Mesenteric fat pad (tissue), 1 donor: ENCODE measurements around the gene ZFP36L1. TPM values are rescaled to one million over a fixed set of nuclear protein-coding genes. Genes with fewer than 3 reads are reported as not detected.

Experiments used
- DNase-seq: peaks from one replicate; pipeline ENCODE4 v3.0.0-alpha.2; 2020; ENCODE audit warnings: low spot score
- total RNA-seq: library from RNA; stranded (reverse); fragmentation: NEBNext Ultra II Directional; extraction: Animal tissue kit (Norgen Biotek cat#: 25700); gene quantifications from one replicate; pipeline ENCODE4 v1.2.1, GENCODE V29; 2021
- donor health status: DM: yes; HTN: yes; CAD: no.

The ZFP36L1 gene
- total RNA-seq, 1 donor from 2014 or later: 477 TPM

GRCh38 chr14:68796418-68797101 lies 3.7 kb upstream of the ZFP36L1 start:
- DNase-seq: no peak

DNA sequence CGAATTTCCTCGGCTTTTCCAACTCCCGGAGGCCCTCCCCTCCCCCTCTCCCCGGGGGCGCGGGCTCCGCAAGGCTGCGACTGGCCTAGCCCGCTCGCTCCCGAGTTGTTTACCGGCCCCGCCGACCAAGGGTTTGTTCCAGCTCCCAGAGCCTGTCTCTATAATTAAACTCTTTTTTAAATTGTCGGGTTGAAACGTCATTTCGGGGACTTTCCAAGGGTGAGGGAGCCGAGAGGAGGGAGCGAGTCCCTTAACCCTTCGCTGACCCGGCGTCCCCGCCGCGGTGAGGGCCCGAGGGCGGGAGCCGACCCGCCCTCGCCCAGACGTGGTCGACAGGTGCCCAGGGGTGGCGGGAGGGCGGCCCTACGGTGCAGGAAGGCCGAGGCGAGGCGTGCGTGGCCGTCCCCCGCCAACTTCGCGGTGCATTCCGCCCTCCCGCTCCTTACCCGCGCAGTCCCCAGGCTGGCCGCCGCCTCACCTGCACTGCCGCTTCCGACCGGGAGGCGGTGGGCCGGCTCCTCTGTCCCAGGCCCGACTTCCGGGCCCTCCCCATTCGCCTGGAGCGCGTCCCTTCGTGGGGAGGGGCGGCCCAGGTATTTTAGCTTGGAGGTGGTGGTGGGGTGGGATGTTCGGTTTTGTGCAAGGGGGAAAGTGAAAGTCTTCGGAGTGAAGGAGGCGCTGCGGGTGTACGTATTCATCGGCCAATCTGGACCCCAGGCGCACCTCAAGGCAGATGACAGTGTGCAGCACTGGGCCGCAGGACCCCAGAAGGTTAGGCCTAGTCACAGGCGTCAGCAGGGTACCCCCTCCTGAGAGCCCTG lies 2.9 kb upstream of the ZFP36L1 start:
- peak; percentile 94 for DNase-seq

- no peak for DNase-seq
Observed at GRCh38 chr14:68794851-68795596, 2.2 kb upstream of the ZFP36L1 start.

GRCh38 chr14:68794130-68794850 lies 1.4 kb upstream of the ZFP36L1 start:
- peak; percentile 98 for DNase-seq

- no peak for DNase-seq
Observed at GRCh38 chr14:68793734-68794129, 865 bp upstream of the ZFP36L1 start.

DNA sequence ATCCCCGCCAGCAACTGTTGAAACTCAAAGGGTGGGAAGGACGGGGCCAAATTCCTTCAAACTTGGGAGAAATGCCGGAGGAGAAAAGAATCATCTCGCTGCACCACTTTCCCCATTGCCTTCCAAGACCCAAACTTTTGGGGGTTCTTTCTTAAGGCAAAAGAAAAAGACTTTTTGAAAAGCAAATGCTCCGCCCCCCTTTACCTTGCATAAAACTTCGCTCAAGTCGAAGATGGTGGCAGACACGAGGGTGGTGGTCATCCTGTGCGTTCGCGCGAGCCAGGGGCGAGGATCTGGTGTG lies 239 bp downstream of the ZFP36L1 start:
- DNase-seq: no peak

GRCh38 chr14:68791902-68792677 lies 777 bp downstream of the ZFP36L1 start:
- DNase-seq: no peak

DNA sequence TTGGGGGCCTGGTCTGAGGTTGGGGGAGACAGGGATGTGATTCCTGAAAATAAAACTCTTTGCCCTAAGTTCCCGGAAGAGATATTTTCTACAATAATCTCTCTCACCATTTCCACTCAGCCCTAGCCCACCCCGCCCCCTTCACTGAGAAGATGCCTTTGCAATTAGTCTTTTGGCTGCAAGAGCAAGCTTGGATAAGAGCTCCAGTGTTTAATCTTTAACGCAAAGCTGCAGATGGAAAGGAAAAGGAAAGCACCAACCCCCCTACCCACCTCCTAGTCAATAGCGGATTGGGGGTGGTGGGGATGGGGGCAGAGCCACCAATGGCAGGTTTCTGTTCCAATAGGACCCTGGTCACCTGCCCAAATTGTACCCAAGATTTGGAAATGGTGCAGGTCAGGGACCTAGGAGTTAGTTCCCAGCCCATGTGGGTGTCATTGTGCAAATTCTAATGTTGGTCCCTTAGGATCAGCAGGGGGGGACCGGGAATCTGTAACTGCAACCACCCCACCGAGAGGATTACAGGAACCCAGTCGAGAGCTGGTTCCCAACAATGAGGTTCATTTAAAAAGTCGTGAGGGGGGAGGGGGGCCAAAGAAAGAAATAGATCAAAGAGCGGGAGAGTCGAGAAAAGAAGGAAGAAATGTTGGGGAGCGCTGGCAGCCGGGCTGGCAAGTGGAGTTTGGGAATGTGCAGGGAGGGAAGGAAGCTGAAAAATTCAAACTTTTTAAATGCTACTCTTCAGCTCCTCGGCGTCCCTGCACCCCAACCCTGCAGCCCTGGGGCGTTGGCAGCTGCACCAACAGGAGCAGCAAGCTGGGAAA lies 1.6 kb downstream of the ZFP36L1 start:
- no peak for DNase-seq

DNA sequence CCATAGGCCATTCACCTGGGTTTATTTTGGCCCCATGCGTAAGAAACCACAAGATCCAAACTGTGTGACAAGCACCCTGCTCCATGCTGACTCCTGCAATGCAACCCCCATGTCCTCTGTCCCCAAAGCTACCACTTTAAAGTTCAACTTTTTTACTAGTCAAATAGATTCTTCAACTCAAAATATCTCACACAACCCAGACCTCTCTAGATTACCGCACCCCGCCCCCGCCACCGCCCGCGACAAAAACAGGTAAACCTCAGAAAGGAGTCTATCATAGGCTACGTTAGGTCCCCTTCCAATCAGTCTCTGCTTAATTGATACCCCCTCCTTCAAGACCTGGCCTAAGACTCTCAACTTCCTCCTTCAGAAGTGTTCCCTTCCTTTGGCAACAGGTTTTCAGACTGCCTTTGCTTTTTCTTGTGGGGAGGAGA lies 2.2 kb downstream of the ZFP36L1 start:
- DNase-seq: no peak

DNA sequence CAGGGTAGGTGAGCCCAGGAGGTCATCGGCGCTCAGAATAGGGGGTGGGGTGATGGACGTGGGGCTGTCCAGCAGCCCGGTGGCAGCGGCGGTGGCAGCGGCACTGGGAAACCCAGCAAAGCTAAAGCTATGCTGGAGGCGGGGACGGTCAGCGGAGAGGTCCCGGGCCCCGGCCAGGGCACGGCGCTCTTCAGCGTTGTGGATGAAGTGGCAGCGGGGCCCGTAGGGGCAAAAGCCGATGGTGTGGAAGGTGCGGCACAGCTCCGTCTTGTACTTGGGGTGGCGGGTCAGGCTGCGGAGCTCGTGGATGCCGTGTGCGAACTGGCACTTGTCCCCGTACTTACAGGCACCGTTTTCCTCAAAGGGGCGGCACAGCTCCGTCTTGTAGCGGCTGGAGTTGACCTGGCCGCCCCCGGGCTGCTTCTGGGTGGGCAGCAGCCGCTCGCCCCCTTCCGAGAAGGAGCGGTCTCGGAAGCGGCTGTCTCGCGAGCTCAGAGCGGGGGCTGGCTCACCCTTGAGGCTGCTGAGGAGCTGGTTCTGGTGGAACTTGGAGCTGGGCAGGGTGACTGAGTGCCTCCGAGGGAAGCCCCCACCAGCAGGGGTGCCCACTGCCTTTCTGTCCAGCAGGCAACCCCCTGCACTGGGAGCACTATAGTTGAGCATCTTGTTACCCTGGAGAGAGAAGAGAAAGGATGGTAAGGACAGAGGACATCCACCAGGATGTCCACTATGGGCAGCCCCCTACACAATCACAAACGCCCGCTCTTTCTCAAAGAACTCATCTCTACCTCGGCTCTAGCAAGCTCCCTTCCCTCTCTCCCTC lies 2.8 kb downstream of the ZFP36L1 start:
- DNase-seq: no peak

DNA sequence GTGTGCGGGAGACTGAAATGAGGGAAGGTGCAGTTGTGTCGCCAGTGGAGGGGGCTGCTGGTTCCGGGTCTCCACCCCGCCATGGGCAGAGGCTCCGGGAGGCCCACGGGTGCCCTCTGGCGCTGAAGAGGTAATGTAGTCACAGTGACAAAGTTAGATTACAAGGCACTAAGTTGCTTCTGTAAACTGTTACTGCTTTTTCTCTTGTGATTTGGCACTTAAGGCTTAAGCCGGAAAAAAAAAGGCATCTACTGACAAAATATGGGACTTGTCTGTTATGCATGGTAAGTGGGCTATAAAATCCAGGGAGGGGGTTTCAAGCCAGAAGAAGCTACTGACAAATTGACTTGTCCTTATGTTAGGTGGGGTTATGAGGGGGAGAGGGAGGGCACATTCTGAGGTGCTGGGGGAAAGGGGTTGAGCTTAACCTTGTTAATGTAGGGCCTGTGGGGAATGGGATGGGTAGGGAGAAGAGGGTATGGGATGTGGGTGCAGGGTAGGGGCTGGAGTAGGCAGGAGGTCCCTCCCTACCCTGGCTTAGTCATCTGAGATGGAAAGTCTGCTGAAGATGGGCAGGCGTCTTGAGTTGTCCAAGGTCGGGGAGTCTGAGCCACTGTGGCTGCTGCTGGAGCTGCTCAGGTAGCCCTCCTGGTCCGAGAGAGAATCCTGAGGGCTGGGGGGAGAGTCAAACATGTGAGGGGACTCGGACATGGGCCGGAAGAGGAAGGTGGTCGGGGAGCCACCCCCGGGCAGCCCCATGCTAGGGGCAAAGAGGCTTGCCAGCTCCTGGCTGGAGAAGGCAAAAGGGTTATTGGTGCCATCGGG lies 3.7 kb downstream of the ZFP36L1 start:
- DNase-seq: no peak

DNA sequence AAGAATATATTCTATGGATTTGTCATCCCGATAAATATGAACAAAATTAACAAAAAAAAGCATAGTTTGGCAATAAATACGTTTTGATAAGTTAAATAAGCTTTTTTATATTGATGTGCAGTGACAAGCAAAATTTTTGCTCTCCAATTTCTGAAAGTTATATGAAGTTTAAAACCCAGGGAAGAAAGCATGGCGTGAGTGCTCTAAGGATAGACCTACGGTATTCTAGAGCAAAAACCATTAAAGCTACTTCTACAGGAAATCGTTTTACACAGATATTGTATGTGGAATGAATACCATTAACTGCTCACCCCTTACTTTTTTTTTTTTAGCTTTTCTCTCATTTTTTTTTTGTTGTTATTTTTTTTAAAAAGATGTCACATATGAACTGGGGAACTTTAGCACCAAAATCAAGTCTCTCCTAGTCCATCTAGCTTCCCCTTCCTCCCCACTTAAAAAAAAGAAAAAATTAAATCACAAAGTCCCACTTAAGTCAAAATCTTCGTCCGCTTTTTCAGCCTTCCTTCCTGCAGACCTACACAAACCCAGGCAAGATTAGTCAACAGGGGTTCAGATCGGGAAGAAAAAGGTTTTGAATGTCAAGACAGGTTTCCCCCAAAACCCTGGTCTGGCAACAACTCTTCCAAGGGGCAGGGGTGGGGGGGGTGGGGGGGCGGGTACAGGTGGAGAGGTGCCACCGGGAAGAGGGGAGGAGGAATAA lies 4.4 kb downstream of the ZFP36L1 start:
- no peak for DNase-seq

GRCh38 chr14:68787092-68787992 lies 5.5 kb downstream of the ZFP36L1 start:
- DNase-seq: peak; percentile 83

- DNase-seq: peak; percentile 51
Observed at GRCh38 chr14:68786491-68787091, 6.3 kb downstream of the ZFP36L1 start.

DNA sequence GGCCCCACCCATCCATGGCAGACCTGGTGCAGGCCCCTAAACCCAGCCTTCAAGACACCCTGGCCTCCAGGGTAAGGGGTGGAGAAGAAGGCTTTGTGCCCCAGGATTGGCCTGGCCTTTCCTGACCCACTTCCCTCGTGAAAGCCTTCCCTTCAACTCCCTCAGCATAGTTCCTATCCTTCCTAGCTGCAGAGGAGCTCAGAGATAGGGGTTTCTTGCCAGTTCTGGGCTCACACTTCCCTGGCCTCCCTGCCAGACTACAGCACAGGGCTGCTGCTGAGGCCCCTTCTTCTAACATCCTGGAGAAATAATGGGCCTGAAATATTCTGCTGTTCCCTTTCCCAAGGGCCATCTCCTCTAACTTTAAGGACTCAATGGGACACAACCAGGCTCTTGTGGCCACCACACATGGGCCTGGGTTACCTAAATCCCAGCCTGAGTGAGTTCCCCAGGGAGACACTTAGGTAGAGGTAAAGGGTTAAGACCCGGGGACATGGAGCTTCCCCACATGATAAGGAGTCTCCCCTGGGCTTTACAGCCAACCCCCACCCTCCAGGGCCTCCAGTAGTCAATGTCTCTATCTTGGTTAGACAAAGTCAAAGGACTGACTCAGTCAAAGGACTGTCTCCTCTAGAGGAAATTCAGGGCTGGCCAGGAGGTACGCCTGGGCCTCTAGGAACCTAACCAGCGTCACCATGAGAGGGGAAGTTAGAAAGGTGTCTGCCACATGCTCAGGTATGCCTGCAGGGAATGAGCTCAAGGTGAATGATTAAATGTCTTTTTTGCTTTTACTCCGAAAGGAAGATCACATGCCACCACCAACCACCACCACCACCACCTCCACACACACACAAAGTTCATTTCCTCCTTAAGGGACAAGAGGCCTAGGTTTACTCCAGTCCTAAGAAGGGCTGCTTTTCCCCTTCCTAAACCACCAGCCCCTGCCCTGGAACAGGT lies 7.1 kb downstream of the ZFP36L1 start:
- DNase-seq: peak; percentile 84
